AG10803 (cell line): ENCODE data around the gene ATP6V1F.

Source experiments
- DNase-seq: peaks from one replicate; pipeline ENCODE4 v3.0.0; 2010; ENCODE audit warnings: low read depth
- H3K4me3 ChIP-seq: 2 replicates; pipeline ENCODE4 v1.5.1; 2011; ENCODE audit warnings: mild to moderate bottlenecking, low read length, control low read depth
- TF ChIP-seq, protein P1 (sequence below): conservative IDR thresholded peaks from 2 replicates; pipeline ENCODE4 v1.5.1; 2011; ENCODE audit warnings: mild to moderate bottlenecking, low read length, control low read depth, inconsistent platforms

Gene ATP6V1F

DNA sequence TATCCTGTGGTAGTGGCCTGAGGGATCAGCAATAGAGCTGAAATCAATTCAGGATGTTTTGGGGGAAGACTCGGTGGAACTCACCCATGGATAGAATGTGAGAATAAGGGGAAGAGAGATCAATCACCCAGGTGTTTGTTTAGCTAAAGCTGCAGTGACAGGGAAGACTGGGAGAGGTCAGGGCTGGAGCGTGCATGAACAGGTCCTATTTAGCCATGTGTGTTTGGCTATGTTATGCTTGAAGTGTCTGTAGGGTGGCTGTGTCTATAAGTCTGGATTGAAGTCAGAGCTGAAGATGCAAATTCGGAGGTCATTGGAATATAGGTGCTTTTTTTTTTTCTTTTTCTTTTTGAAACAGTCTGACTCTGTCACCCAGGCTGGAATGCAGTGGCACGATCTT, 4.6 kb downstream of the ATP6V1F start:
- no peak overlapping the region for H3K4me3 ChIP-seq

DNA sequence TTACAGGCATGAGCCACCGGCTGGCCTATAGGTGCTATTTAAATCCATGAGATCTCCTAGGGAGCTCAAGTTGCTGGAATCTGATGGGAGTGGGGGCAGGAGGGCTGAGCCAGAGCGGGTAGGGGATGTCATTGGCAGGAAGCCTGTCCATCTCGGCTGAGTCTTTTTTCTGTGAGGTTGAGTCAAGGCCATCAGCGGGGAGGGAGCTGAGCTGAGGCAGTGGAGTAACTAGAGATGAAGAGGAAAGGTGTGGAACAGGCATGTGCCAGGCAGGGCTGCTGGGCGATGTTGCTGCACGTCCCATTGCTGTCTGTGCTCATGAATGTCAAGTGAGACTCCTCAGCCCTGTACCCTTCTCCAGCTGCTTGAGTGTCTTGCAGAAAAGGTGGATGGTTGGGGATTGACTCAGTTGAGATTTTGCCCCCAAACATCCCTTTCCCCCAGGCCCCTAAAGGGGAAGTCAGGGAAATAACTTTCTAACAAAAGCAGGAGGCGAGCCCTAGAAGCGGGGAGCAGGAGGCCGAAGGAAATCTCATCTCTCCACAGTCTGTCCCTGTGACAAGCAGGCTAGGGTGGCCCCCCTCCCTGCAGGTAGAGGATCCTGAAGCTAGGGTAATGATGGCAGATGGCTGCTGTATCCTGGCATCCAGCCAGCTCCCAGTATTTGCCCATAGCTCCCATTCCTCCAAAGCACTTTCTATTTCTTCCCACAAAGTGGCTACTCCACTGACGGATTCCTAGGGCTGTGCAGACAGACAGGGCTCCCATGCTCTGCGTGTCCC, 5.4 kb downstream of the ATP6V1F start:
- DNase-seq, result no peak
- no peak overlapping the region for H3K4me3 ChIP-seq
- TF ChIP-seq, protein P1, sequence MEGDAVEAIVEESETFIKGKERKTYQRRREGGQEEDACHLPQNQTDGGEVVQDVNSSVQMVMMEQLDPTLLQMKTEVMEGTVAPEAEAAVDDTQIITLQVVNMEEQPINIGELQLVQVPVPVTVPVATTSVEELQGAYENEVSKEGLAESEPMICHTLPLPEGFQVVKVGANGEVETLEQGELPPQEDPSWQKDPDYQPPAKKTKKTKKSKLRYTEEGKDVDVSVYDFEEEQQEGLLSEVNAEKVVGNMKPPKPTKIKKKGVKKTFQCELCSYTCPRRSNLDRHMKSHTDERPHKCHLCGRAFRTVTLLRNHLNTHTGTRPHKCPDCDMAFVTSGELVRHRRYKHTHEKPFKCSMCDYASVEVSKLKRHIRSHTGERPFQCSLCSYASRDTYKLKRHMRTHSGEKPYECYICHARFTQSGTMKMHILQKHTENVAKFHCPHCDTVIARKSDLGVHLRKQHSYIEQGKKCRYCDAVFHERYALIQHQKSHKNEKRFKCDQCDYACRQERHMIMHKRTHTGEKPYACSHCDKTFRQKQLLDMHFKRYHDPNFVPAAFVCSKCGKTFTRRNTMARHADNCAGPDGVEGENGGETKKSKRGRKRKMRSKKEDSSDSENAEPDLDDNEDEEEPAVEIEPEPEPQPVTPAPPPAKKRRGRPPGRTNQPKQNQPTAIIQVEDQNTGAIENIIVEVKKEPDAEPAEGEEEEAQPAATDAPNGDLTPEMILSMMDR, result no peak

More for the DNA sequence above, 4.6 kb downstream of the ATP6V1F start:
- no peak for DNase-seq
- TF ChIP-seq, protein P1, result no peak

DNA sequence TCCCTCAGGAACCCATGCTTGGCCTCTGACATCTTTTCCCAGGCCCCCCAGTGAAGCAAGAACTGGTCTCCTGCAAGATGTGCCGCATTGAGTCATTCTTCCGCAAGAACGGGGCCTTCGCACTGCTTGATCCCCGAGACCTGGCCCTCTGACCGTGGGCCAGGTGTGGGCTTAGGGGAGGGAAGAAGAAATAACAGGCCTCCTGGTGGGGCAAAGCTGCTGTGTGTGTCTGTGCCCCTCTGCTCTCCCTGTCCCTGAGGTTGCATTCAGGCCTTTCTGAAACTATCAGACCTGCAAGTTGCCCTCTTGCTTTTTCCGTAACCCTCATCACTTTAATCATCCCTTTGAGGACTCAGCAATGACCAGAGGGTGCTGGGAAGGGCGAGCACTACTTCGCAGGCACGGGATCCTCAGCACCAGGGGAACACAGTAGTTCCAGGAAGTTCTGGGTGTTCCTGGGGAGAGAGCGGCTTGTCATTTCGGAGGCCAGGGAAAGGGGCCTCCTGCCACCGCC, 6.0 kb downstream of the ATP6V1F start:
- no peak for DNase-seq
- H3K4me3 ChIP-seq, result no peak overlapping the region
- TF ChIP-seq, protein P1, result no peak

DNA sequence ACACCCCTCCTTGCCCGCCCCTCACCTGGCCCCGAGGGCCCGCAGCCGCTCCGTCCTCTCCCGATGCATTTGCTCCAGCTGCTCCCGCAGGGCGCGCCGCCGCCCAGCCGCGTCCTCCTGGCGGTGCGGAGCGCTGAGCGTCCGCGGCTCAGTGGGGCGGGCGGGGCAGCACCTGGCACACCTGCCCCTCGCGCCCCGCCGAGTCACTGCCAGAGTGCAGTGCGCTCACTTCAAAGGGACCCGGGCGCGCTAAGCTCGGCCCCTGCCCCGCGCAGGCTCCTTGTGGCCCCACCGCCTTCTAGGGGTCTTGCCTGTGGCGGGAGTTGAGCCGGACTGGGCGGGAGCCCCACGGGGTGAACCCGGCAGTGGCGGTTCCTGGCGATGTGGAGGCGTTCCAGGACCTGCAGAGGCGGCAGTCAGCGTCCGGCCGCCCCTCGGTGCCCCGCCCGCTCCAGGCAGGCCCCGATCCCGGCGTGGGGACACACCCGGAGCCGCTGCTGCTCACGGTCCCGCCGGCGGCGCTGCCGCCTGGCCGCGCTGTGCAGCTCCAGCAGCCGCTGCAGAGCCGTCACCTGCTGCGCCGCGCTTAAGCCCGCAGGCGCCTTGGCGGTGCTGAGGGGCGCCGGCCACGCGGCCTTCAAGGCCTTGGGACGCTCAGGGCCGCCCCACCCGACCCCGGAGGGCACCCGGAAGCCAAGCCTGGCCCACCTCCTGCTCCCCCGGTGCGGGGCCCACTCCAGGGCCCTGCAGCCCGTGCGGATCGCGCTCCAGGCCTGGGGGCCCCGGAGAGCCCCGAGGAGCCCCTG, 6.7 kb downstream of the ATP6V1F start:
- TF ChIP-seq, protein P1, result no peak
- H3K4me3 ChIP-seq, result peak overlapping the region; percentile 49
- DNase-seq, result no peak

DNA sequence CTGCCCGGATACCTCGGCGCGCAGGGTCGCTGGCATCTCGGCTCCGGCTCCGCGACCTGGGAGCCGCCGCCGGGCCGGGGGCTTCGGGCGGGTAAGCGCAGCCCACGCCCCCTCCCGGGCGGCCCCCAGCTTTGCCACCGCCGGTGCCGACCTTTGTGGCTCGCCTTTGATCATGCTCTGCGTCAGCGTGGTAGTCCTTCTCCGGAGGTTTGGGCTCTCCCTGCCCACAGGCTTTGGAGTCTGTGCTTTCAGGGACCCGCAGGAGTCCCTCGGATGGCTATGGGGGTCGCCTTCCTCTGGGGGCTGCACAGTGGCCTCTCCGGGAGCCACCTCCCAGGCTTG, 7.3 kb downstream of the ATP6V1F start:
- TF ChIP-seq, protein P1, result no peak
- no peak overlapping the region for H3K4me3 ChIP-seq
- DNase-seq, result no peak

DNA sequence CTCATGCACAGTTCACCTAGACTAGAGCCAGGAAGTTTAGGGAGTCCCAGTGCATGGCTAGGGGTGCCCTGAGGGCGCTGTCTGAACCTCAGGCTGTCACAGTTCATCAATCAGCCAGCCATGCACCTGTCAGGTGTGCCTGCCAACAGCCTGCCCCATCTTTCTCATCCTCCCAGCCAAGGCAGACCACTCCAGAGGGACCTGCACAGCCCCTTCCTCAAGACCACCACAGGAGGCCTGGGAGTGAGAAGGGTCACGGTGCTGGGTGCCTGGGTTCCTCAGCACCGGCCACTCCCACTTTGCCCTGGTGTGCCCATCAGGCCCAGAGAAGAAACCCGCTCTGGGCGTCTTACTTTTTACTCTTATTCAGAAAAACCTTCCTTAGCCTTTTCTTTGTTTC, 8.4 kb downstream of the ATP6V1F start:
- TF ChIP-seq, protein P1, result no peak
- H3K4me3 ChIP-seq, result no peak overlapping the region
- no peak for DNase-seq
